NT2/D1 (cell line): Measurements from ENCODE around the gene PAH.

Source experiments
- YY1 ChIP-seq: IDR thresholded peaks from 2 replicates; pipeline ENCODE4 v1.6.1; 2011; ENCODE audit not compliant: insufficient read length, insufficient read depth
- ZNF274 ChIP-seq: IDR thresholded peaks from 2 replicates; pipeline ENCODE4 v1.6.1; 2011; ENCODE audit warnings: mild to moderate bottlenecking, low read depth, low read length

GRCh38 chr12:102913453-102914226 is 3.4 kb downstream of the PAH start:
- TF ChIP-seq ZNF274 (no peak), YY1 (no peak)
